AG04449 (cell line): Measurements from ENCODE around the gene ZFAND3.
A peak's percentile ranks its signal among the peaks of the same experiment; 100 is the strongest.

ENCODE experiments used
- CTCF ChIA-PET: fragments of 350-600 bp; formaldehyde crosslinking; extraction: SDS; loops from one replicate; lab custom pipeline; 2021; ENCODE audit warnings: antibody characterized with exemption; lab: Yijun Ruan, JAX
- POLR2A ChIA-PET: fragments of 400-600, 350-600 bp; formaldehyde crosslinking; extraction: SDS; loops from one replicate; lab custom pipeline; 2020; ENCODE audit warnings: antibody characterized with exemption, inconsistent platforms; lab: Yijun Ruan, JAX
- DNase-seq: peaks from one replicate; pipeline ENCODE4 v3.0.0-alpha.2; 2010; ENCODE audit warnings: low read depth, low spot score
- H3K4me3 ChIP-seq: 2 replicates; pipeline ENCODE4 v1.5.1; 2011; ENCODE audit warnings: low read depth, mild to moderate bottlenecking, control low read depth, low read length
- CTCF ChIP-seq: IDR thresholded peaks from one replicate; pipeline ENCODE4 v1.5.1; 2011; ENCODE audit warnings: mild to moderate bottlenecking, moderate library complexity, low read length, control low read depth, inconsistent platforms; ENCODE audit not compliant: insufficient read depth; ENCODE audit errors: missing control alignments

ZFAND3 gene

DNA sequence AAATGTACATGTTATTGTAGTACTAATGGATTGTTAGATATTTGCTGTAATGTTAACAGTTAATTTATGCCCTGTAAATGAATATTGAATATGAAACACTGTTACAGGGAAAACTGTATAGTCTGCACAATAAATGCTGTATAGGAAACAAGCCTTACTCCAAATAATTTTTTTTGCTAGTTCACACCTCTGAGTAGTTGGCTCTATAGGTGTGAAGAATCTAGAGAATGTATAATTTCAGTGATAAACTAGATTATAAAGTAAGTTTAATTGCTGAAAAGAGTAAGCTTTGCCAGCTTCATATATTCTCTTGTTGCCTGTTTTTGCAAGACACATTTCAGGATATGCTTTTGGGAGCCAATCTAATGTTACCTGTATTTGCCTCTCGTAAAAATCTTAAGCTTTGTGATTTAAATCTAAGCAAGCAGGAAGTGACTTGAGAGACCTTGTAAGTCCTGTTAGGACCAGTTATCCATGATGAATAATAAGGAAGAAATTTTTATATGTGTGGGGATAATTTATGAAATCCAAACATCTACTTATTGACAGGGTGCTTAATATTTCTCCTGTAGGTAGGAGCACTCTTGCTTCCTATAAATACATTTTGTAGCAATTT, 232.4 kb downstream of the ZFAND3 start:
- no peak overlapping the region for H3K4me3 ChIP-seq
- no peak for TF ChIP-seq CTCF
- DNase-seq, result no peak
- ChIA-PET CTCF (no interaction called here), POLR2A (no interaction called here)

DNA sequence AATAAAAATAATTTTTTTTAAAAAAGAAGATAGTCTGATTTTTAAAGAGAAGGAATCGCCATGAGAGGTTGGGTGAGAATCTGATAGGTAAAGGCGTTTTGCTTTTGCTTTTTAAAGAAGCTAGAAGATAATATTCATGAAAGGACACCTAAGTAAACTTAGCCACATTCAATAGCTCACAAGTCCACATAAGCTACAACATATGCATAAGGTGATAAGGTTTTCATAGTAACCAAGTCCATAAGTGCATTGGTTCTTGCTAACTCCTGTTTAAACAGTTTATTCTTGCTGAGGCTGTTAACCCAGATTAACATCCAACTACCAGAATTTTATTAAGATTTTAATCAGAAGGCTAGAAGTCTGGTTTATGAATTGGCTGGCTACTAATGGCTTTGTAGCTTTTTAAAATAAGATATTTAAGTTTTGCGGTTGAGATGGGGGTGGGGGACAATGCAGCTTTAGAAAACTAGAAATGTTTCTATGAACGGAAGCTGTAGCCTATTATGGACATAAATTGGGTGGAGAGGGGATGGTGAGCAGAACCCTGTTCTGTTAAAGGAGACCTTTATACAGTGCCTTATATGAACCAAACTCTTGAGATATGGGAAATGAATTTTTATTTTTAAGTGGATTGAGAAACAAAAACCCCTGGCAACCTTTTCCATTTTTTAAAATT, 235.1 kb downstream of the ZFAND3 start:
- CTCF ChIA-PET, result interaction anchor here (1.0 to 2.4 kb wide), 5 partner anchors 12 to 263 kb away, joined by 3 to 9 read pairs (median 3); no protein-coding TSS in a partner anchor
- TF ChIP-seq CTCF, result no peak
- H3K4me3 ChIP-seq, result no peak overlapping the region
- no peak for DNase-seq
- POLR2A ChIA-PET, result no interaction called here

- no peak for TF ChIP-seq CTCF
- H3K4me3 ChIP-seq, result no peak overlapping the region
- ChIA-PET CTCF (interaction anchor here (1.0 to 2.4 kb wide), 5 partner anchors 12 to 264 kb away, joined by 3 to 9 read pairs (median 3); no protein-coding TSS in a partner anchor), POLR2A (no interaction called here)
- DNase-seq, result no peak
These were observed 235.7 kb downstream of the ZFAND3 start for GRCh38 chr6:38055203-38055589.

DNA sequence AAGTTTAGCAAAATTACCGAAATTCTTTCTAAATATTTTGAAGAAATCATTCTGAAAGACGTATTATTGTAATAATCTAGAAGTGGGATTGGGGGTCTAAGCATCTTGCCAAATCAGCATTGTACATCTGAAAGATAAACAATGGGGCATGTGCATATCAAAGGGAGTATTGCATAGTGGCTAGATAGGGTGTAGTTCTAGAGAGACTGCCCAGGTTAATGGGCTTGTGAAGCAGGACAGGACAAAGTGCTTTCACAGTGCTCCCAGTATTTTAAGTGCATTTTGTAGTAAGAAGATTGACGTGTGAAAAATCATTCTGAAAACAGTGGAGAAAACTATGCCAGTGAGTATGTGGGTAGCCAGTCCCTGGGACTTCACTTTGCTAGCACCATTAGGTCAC, 236.8 kb downstream of the ZFAND3 start:
- CTCF ChIA-PET, result interaction anchor here (2.4 kb wide), 1 partner anchor 23 kb away, joined by 9 read pairs; no protein-coding TSS in a partner anchor
- H3K4me3 ChIP-seq, result no peak overlapping the region
- POLR2A ChIA-PET, result no interaction called here
- TF ChIP-seq CTCF, result no peak
- no peak for DNase-seq

GRCh38 chr6:38057994-38058393, 238.5 kb downstream of the ZFAND3 start:
- DNase-seq, result peak; percentile 12
- CTCF ChIA-PET, result interaction anchor here (1.6 kb wide), 1 partner anchor 23 kb away, joined by 3 read pairs; no protein-coding TSS in a partner anchor
- POLR2A ChIA-PET, result no interaction called here

More at GRCh38 chr6:38057994-38058393, 238.5 kb downstream of the ZFAND3 start:
- H3K4me3 ChIP-seq, result no peak overlapping the region
- no peak for TF ChIP-seq CTCF
